T-helper 1 cell treated with Interleukin-12 subunit alpha and Interleukin-12 subunit beta and Interleukin-4 antibody, amounts not matched to agents 30 ng/mL and 1 ng/mL, for 36 hours (primary cell): ENCODE measurements around the gene CPXM2. TPM values are rescaled to one million over a fixed set of nuclear protein-coding genes. Genes with fewer than 3 reads are reported as not detected.

ENCODE experiments used
- intact Hi-C: fragments of 100-400 bp; cut with micrococcal nuclease; formaldehyde crosslinking; loops from one replicate; pipeline ENCODE4 v1.15.1; 2024
- total RNA-seq: library from RNA; stranded (reverse); gene quantifications from 2 replicates; pipeline ENCODE4 v1.2.3, GENCODE V29; 2022

The CPXM2 gene
- total RNA-seq, 1 donor from 2014 or later, result not detected

- intact Hi-C loops, result no loop called here
Observed at GRCh38 chr10:123852411-123852951, 39.1 kb downstream of the CPXM2 start.

- intact Hi-C loops, result no loop called here
Observed at GRCh38 chr10:123848564-123849457, 42.8 kb downstream of the CPXM2 start.

GRCh38 chr10:123847686-123848432, 43.7 kb downstream of the CPXM2 start:
- intact Hi-C loops, result no loop called here

GRCh38 chr10:123843835-123844234, 47.8 kb downstream of the CPXM2 start:
- intact Hi-C loops, result no loop called here

GRCh38 chr10:123842692-123843385, 48.8 kb downstream of the CPXM2 start:
- intact Hi-C loops, result no loop called here

- intact Hi-C loops, result no loop called here
Observed at GRCh38 chr10:123841560-123841959, 50.0 kb downstream of the CPXM2 start.

- intact Hi-C loops, result no loop called here
Observed at GRCh38 chr10:123841115-123841514, 50.5 kb downstream of the CPXM2 start.

- intact Hi-C loops, result no loop called here
Observed at GRCh38 chr10:123840714-123841113, 50.9 kb downstream of the CPXM2 start.

GRCh38 chr10:123838596-123839310, 52.9 kb downstream of the CPXM2 start:
- intact Hi-C loops, result no loop called here

GRCh38 chr10:123837756-123838155, 53.9 kb downstream of the CPXM2 start:
- intact Hi-C loops, result no loop called here

- intact Hi-C loops, result no loop called here
Observed at GRCh38 chr10:123836418-123837145, 55.0 kb downstream of the CPXM2 start.

- intact Hi-C loops, result no loop called here
Observed at GRCh38 chr10:123835575-123835974, 56.0 kb downstream of the CPXM2 start.

- intact Hi-C loops, result no loop called here
Observed at GRCh38 chr10:123833170-123833850, 58.3 kb downstream of the CPXM2 start.

GRCh38 chr10:123831259-123831658, 60.3 kb downstream of the CPXM2 start:
- intact Hi-C loops, result no loop called here

GRCh38 chr10:123821136-123821535, 70.5 kb downstream of the CPXM2 start:
- intact Hi-C loops, result no loop called here

- intact Hi-C loops, result no loop called here
Observed at GRCh38 chr10:123809632-123810031, 82.0 kb downstream of the CPXM2 start.

GRCh38 chr10:123808906-123809305, 82.7 kb downstream of the CPXM2 start:
- intact Hi-C loops, result no loop called here

GRCh38 chr10:123808286-123808685, 83.3 kb downstream of the CPXM2 start:
- intact Hi-C loops, result no loop called here

- intact Hi-C loops, result no loop called here
Observed at GRCh38 chr10:123807444-123808035, 84.1 kb downstream of the CPXM2 start.
